ENCODE results near the gene GHRH. TPM values are rescaled to one million over a fixed set of nuclear protein-coding genes. Genes with fewer than 3 reads are reported as not detected.
A peak's percentile ranks its signal among the peaks of the same experiment; 100 is the strongest.

The GHRH gene
- total RNA-seq, 1 experiment from 2014 or later = not detected

GRCh38 chr20:37282556-37282955 lies 20.9 kb upstream of the GHRH start:
- no peak overlapping the region; a peak in 1 of 7 replicates for H3K27ac Mint-ChIP-seq
- no peaks in the 10 kb centered on the region for H3K27me3 ChIP-seq (ENCODE audit: insufficient read depth, low read length)
- no peaks in the 10 kb centered on the region for H3K79me2 ChIP-seq (ENCODE audit: insufficient read depth, low read length)
- no peaks in the 10 kb centered on the region for H3K79me1 ChIP-seq (ENCODE audit: insufficient read depth, low read depth, low read length, poor library complexity, severe bottlenecking)
- H3K9me3 Mint-ChIP-seq = no peaks in the 10 kb centered on the region
- H4K91ac ChIP-seq (ENCODE audit: insufficient read length, low read depth, low read length) = no peak overlapping the region
- H3K4me1 Mint-ChIP-seq = peaks cover 21 to 41% of the 10 kb centered on the region in 2 experiments
- H4K5ac ChIP-seq (ENCODE audit: insufficient read length, low read depth, low read length) = no peak overlapping the region
- H3K14ac ChIP-seq (ENCODE audit: insufficient read depth, low read length) = no peak overlapping the region
- no peak overlapping the region for H3K23ac ChIP-seq (ENCODE audit: insufficient read length, low read depth, low read length)
- H3K9me3 ChIP-seq (ENCODE audit: control insufficient read depth, low read depth, low read length) = no peaks in the 10 kb centered on the region
- H2BK5ac ChIP-seq (ENCODE audit: insufficient read length, low read length) = no peak overlapping the region
- no peak overlapping the region for H2BK120ac ChIP-seq (ENCODE audit: low read depth, low read length, poor library complexity, severe bottlenecking)
- no peak overlapping the region for H3K4me3 Mint-ChIP-seq
- no peak overlapping the region for H3T11ph ChIP-seq (ENCODE audit: low read length)
- H3K56ac ChIP-seq (ENCODE audit: insufficient read length, low read depth, low read length) = no peak overlapping the region
- no peak overlapping the region for H2BK12ac ChIP-seq (ENCODE audit: insufficient read length, low read depth, low read length)
- H3K4me2 ChIP-seq (ENCODE audit: insufficient read depth, insufficient read length, low read length) = no peak overlapping the region
- no peak overlapping the region for H3K27ac ChIP-seq (ENCODE audit: insufficient read length, low read depth, low read length)
- H3K27me3 Mint-ChIP-seq (ENCODE audit: low read depth) = peaks cover 4% of the 10 kb centered on the region; the same call in 1 of the 2 replicates
- no peak overlapping the region for H3K18ac ChIP-seq (ENCODE audit: insufficient read length, low read depth, low read length)
- H3K36me3 Mint-ChIP-seq (ENCODE audit: insufficient read depth in 1 of 3, low read depth in 3 of 3) = no peaks in the 10 kb centered on the region
- no peak overlapping the region for H3K9ac ChIP-seq (ENCODE audit: extremely low read depth, insufficient read length, low read length)
- peak; percentile 52 for TF ChIP-seq CTCF (conservative IDR thresholded peaks at IDR 0.05)
- H2AFZ ChIP-seq (ENCODE audit: low read length) = no peak overlapping the region
- H3K4me1 ChIP-seq (ENCODE audit: insufficient read depth, low read length) = no peaks in the 10 kb centered on the region; the same call in 1 of the 2 replicates
- H3K23me2 ChIP-seq (ENCODE audit: insufficient read length, low read depth, low read length, poor library complexity, severe bottlenecking) = no peaks in the 10 kb centered on the region
- no peak overlapping the region for H2BK20ac ChIP-seq (ENCODE audit: low read depth, low read length, poor library complexity, severe bottlenecking)
- no peak overlapping the region for H4K8ac ChIP-seq (replicated peaks; ENCODE audit: insufficient read length, low read depth, low read length)
- no peaks in the 10 kb centered on the region for H4K20me1 ChIP-seq (ENCODE audit: control insufficient read depth, insufficient read depth, insufficient read length)
- no CpG with 5 or more reads among the region's 6 CpGs for WGBS (ENCODE audit: extremely low coverage, insufficient read length, low lambda C conversion rate)
- no peak for DNase-seq
- H2AK5ac ChIP-seq (ENCODE audit: insufficient read length, low read length) = no peak overlapping the region
- H3K4ac ChIP-seq (ENCODE audit: low read depth, low read length) = no peak overlapping the region
- H2BK15ac ChIP-seq (ENCODE audit: low read depth, low read length) = no peak overlapping the region
